T-helper 1 cell treated with Interleukin-12 subunit alpha and Interleukin-12 subunit beta and Interleukin-4 antibody, amounts not matched to agents 30 ng/mL and 1 ng/mL, for 36 hours (primary cell): Measurements from ENCODE around the gene CDCP2. TPM values are rescaled to one million over a fixed set of nuclear protein-coding genes. Genes with fewer than 3 reads are reported as not detected.

ENCODE experiments used
- intact Hi-C: fragments of 100-400 bp; cut with micrococcal nuclease; formaldehyde crosslinking; loops from one replicate; pipeline ENCODE4 v1.15.1; 2024
- total RNA-seq: library from RNA; stranded (reverse); gene quantifications from 2 replicates; pipeline ENCODE4 v1.2.3, GENCODE V29; 2022

Gene CDCP2
- total RNA-seq: not detected in 2 replicates

DNA sequence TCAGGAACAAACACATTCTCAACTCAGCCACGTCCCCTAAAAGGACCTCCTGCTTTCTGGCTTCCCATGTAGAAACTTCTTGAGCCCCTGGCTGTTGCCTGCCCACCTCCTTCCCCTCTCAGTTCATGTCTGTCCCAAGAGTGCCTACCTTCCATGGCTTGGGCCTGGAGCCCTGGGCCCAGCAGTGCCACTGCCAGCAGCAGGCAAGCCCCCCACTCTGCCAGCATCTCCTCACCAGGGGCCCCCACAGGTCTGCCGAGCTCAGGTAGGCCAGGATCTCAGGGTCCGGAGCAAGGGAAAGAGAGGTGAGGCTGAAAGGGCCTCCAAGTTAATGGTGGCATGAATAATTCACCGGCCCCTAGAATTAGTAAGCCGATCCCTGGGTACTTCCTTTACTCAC is at the start of gene CDCP2:
Gene CDCP2 (minus strand): TSS at position 305 of the 400 bp plus-strand sequence. CDS start 78 bp downstream, at position 227.
- intact Hi-C loops: no loop called here

DNA sequence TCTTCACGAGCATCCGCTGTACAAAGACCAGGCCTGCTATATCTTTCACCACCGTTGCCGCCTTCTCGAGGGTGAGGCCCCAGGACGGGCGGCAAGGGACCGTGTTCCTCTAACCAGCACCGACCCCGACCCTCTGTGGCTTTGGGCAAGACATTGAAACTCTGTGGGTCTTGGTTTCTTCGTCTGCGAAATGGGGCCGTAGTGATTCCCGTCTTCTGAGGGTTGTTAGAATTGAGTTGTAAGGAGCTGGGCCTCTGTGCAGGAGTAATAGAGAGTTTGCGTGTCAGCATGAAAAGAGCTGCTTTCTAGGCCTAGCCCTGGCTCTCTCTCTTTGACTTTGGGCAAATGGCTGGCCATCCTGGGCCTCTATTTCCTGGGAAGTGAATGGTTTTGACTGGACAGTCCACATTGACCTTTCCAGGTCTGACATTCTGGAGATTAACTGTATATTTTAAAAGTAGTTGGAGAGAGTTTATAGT is 47.8 kb upstream of the CDCP2 start:
- intact Hi-C loops: loop anchor here (1.0 to 5.0 kb wide), 12 partner anchors 85 to 1014 kb away; partner anchors contain the start of genes LRRC42, NDC1, PARS2 and TCEANC2

DNA sequence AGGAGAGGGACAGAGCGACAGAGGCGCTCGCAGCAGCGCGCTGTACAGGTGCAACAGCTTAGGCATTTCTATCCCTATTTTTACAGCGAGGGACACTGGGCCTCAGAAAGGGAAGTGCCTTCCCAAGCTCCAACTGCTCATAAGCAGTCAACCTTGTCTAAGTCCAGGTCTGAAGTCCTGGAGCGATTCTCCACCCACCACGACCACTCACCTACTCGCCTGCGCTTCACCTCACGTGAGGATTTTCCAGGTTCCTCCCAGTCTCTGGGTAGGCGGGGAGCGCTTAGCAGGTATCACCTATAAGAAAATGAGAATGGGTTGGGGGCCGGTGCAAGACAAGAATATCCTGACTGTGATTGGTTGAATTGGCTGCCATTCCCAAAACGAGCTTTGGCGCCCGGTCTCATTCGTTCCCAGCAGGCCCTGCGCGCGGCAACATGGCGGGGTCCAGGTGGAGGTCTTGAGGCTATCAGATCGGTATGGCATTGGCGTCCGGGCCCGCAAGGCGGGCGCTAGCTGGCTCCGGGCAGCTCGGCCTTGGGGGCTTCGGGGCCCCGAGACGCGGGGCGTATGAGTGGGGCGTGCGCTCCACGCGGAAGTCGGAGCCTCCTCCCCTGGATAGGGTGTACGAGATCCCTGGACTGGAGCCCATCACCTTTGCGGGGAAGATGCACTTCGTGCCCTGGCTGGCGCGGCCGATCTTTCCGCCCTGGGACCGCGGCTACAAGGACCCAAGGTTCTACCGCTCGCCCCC is 47.1 kb upstream of the CDCP2 start, which contains the start of the genes CYB5RL and MRPL37:
Gene CYB5RL (minus strand): TSS at position 266 of the 754 bp plus-strand sequence. CDS start 4,414 bp downstream, outside the sequence.
Gene MRPL37 (plus strand): TSS at position 403 of the 754 bp plus-strand sequence. CDS start 77 bp downstream, at position 480.
- intact Hi-C loops: loop anchor here (1.0 to 5.0 kb wide), 12 partner anchors 85 to 1015 kb away; partner anchors contain the start of genes LRRC42, NDC1, PARS2 and TCEANC2

DNA sequence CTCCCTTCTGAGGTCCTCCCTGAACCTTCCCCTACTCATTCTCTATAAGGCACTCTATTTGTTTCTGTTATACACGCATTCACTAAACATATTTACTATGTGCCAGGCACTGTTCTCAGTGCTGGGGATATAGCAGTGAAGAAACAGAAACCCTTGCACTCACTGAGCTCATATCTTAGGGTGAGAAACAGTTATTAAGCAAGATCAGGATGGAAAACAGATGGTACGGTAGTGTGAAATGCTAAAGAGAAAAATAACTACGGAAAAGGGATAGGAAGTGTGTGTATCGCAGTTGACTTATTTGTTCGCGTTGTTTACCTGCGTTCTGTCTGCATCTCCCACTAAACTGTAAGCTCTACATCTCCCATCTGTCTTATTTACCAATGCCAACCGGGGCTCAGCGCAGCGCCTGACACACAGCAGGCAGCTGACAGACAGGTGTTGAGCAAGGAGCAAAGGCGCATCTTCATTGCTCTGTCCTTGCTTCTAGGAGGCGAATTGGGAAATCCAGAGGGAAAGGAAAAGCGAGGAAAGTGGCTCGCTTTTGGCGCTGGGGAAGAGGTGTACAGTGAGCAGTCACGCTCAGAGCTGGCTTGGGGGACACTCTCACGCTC is 46.5 kb upstream of the CDCP2 start:
- intact Hi-C loops: no loop called here

DNA sequence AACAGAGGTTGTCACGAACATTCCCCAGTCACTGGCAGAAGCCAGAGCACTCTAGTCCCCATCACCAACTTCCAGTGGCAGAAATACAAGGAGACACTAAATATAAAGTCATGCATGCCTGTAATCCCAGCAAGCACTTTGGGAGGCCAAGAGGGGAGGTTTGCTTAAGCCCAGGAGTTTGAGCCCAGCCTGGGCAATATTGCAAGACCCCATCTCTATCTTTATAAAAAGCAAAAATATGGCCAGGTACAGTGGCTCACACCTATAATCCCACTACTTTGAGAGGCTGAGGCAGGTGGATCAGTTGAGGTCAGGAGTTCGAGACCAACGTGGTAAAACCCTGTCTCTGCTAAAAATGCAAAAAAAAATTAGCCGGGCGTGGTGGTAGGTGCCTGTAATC is 40.7 kb upstream of the CDCP2 start:
- intact Hi-C loops: no loop called here

DNA sequence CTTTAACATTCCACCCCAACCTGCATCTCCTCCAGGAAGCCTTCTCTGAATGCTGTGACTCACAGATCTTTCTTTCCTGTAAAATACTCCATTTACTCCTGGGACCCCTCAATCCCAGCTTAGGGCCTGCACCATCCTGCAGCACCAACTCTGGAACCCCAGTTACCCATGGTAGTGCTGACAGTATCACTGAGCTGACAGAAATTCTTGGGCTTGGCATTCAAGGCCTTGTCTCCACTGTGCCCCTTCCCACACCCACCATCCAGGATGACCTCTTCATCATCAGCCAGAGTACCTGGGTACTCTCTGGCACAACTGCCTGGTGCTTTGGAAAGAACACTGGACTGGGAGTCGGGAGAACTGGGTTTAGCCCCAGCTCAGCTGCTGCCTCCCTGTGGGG is 38.7 kb upstream of the CDCP2 start:
- intact Hi-C loops: no loop called here

DNA sequence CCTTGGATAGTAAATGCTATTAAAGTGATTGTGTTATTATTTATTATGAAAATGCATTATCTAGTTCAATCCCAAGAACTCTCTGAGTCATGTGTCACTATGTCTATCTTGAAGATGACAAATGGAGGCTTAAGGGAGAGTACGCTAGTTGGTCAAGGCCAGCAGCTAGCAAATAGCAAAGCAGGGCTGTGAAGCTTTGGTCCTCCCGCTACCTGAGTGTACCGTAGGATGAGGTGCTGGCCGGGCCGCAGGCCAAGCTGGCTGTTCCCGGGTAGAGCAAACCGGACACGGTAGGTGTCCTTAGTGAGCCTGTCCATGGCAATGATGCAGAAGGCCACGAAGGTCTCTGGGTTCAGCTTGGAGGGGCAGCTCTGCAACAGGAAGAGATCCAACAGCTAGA is 37.7 kb upstream of the CDCP2 start:
- intact Hi-C loops: no loop called here

- intact Hi-C loops: no loop called here
Measured at GRCh38 chr1:54188291-54188690, 35.5 kb upstream of the CDCP2 start.

- intact Hi-C loops: no loop called here
Measured at GRCh38 chr1:54186056-54186455, 33.3 kb upstream of the CDCP2 start.

DNA sequence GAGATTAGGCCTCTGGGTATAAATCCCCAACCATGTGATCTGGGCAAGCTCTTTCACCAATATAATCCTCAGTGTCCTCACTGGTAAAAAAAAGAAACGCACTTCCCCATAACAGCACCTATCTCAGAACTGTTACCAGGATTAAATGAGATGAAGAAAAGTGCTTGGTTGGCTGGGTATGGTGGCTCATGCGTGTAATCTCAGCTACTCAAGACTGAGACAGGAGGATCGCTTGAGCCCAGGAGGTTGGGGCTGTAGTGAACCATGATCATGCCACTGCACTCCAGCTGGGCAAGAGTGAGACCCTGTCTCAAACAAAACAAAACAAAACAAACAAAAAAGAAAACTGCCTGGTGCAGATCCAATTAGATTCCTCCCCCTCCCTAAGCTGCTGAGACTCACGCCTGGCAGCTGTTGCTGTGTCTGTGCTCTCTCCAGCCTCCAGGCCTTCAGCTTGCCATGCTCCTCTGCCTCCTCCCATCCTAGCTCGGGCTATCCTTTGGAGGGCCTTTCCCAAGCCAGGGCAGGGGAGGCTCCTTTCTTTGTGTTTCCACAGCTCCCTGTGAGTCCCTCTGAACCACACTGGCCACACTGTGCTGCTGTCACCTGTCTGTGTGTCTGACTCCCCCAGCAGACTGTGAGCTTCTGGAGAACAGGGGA is 28.0 kb upstream of the CDCP2 start:
- intact Hi-C loops: loop anchor here (1.0 to 5.0 kb wide), 3 partner anchors 226 to 629 kb away; partner anchors contain the start of gene SSBP3

DNA sequence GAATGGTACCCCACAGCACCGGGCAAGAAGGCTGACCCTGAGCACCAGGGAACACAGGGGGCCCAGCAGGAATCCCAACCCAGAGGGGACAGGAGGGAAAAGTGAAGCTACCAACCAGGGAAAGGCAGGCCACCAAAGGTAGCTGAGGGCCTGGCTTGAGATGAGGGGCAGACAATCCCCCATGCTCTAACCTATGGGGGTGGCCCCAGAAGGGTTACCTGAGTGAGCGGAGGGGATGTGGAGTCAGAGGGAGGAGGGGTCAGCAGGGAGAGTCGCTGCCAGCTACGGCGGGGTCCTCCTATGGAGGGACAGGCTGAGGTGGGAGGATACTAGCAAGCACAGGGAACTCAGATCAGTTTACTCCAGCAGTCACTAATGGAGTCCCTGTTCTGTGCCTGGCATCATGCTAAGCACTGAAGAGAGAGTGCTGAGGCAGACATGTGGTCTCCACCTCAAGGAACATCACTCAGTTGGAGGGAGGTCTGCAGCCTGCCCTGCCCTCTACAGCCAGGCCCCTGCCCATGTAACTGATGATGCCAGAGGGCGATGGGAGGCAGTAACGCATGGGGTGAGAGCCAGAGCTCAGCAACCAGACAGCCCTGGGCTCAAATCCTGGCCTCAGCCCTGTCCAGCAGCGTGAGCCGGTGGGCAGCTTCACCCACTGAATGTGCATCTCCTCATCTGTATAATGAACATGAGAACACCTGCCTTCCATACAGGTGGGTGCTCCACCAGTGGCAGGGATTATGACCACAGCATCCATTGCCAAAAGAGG is 25.7 kb upstream of the CDCP2 start:
- intact Hi-C loops: no loop called here

DNA sequence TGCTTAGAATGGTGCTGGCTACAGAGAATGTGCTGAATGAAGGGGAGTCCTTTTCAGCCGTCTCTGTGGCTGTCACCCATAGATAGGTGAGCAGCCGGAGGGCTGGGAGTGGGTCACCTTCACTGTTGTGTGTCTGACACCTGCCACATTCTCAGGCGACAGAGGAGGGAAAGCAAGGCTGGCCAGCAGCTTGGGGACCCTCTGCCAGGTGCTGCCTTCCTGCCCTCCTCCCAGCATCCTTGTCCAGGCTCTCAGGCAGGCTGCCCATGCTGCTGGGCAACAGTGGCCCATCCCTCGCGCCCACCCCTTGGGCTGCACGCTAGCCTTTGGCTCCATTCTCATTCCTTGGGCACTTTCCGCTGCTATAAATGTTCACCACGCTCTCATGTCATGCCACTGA is 24.9 kb upstream of the CDCP2 start:
- intact Hi-C loops: no loop called here

- intact Hi-C loops: no loop called here
Measured at GRCh38 chr1:54176621-54177327, 24.0 kb upstream of the CDCP2 start.

DNA sequence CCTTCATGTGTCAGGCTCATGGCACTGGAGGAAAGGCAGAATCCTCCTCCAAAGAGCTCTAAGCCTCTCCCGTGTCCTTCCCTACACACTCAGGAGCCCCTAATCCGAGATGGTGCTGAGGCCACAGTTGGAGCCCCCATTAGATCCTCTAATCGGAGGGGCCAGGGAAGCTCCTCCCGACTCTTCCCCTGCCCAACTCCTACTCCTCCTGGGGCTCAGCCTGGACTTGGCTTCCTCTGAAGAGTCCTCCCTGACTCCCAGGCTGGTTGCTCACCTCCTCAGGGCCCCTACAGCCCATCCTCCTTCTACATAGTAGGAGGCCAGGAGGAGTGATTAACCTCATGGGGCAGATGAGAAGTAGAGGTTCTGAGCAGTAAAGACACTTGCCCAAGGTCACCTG is 21.3 kb upstream of the CDCP2 start:
- intact Hi-C loops: no loop called here

DNA sequence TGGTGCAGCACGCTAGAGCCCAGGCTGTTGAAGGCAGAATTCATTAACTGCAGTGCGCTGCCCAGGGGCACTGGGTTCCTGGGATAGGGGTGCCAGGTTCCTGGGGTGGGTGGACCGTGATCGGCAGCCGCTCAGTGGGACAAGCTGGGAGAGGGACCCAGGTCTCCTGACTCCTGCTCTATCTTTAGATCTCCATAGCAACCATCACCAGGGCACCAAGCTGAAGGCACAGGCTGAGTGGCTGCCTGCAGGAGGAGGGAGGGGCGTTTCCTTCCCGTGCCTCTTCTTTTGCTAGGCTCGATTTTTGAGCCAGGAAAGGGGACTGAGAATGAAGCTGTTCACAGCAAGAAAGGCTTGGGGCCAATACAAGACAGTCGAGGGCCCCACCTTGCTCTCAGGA is 20.9 kb upstream of the CDCP2 start:
- intact Hi-C loops: no loop called here

DNA sequence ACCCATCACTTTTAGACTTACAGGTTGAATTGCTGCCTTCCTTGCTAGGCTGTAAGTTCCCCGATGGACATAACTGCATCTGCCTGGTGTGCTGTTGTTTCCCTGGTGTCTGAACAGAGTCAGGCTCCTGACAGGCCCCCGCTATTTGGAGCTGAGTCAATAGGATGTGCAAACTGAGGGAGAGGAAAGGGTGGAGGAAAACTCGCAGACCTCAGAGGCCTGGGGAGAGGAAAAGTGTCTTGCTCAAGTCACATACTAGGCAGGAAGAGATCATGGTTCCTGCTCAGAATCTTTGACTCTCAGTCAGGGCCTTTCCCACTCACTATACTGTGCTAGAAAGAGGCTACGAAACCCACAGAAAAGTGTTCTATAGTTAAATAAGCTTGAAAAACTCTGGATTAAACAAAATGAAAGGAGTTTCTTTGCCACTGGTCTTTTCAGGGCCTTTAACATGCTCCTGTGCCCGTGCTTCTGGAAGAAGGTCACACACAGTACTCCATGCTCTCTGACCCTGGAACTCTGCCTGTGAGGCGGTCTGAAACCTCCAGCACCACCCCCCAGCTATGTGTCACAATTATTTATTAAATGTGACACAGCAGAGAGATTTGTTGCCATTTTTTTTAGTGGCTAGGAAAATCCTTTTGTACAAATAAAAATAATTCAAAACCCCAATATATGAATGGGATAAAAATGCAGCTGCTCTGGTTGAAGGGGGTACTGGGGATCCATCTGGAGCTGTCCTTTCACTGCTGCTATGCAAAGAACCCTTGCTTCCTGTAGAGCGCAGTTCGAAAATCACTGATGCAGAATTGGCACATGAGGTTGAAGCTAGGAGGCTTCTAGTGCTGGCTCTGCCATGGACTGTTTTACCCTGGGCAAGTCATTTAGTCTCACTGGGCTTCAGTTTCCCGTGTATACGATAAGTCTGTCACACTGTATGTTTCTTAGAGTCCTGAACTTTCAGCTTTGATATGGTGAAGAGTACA is 20.1 kb upstream of the CDCP2 start:
- intact Hi-C loops: no loop called here

DNA sequence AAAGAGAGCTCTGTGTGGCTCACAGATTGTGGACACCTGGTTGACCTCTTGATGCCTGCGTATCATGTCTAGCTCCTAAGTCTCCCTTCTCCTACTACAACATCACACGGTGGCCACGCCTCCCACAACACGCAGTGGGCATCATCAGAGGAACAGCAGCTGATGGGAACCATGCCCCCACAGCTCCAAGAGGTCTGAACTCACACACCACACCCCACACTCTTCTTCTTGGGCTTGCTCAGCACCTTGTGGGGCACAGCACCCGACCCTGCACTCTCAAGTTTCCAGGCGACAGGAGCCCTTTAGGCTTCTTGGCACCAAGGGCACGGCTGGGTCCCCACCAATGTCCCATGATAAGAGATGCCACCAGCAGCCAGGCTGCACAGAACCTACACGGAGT is 18.8 kb upstream of the CDCP2 start:
- intact Hi-C loops: no loop called here

- intact Hi-C loops: no loop called here
Measured at GRCh38 chr1:54171016-54171415, 18.2 kb upstream of the CDCP2 start.

DNA sequence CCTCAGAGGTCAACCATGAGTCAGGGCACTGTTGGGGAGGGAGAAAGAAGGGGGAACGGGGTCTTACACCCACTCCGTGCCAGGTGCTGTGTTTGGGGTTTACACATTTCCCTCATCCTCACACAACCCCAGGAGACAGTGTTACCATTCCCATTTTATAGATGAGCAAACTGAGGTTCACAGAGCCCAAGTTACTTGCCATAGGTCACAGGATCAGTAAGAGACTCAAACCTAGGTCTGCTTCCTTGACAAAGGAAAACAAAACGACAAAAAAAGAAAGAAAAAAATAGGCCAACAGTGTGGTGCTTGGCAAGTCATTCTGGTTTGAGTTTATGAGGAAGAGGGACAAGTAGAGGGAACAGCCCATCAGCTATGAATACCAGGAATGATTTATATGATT is 16.3 kb upstream of the CDCP2 start:
- intact Hi-C loops: no loop called here
